OCI-LY1 (cell line): Measurements from ENCODE around the gene MRPS10.
A peak's percentile ranks its signal among the peaks of the same experiment; 100 is the strongest.

ENCODE experiments used
- H2AFZ ChIP-seq: fragments of 200-600 bp; sonication (generic), shearing (Covaris generic); 2 replicates; pipeline ENCODE4 v1.6.0; 2014; ENCODE audit warnings: antibody characterized with exemption, mild to moderate bottlenecking, low read length
- H3F3A ChIP-seq: fragments of 200-600 bp; sonication (generic), shearing (Covaris generic); 2 replicates; pipeline ENCODE4 v1.6.0; 2014; ENCODE audit warnings: mild to moderate bottlenecking, antibody characterized with exemption, low read length, moderate library complexity; ENCODE audit not compliant: insufficient read depth
- H3K27ac ChIP-seq: fragments of 200-600 bp; sonication (generic); 2 replicates; pipeline ENCODE4 v1.5.1; 2014; ENCODE audit warnings: low read length, mixed run types, mild to moderate bottlenecking, low read depth; ENCODE audit not compliant: poor library complexity, severe bottlenecking
- H3K27me3 ChIP-seq: fragments of 200-600 bp; sonication (generic); 2 replicates; pipeline ENCODE4 v1.6.0; 2014; ENCODE audit warnings: antibody characterized with exemption, mild to moderate bottlenecking, low read length, moderate library complexity; ENCODE audit not compliant: insufficient read depth
- H3K36me3 ChIP-seq: fragments of 200-600 bp; sonication (generic); 2 replicates; pipeline ENCODE4 v1.6.1; 2014; ENCODE audit warnings: mild to moderate bottlenecking, antibody characterized with exemption, low read length, moderate library complexity, mixed read lengths; ENCODE audit not compliant: insufficient read depth
- H3K4me1 ChIP-seq: fragments of 200-600 bp; sonication (generic); 2 replicates; pipeline ENCODE4 v1.5.1; 2014; ENCODE audit warnings: mild to moderate bottlenecking, low read length, moderate library complexity; ENCODE audit not compliant: insufficient read depth, severe bottlenecking
- H3K4me2 ChIP-seq: fragments of 200-600 bp; sonication (generic), shearing (Covaris generic); 2 replicates; pipeline ENCODE4 v1.6.1; 2014; ENCODE audit warnings: low read length
- H3K4me3 ChIP-seq: fragments of 200-600 bp; sonication (generic); 2 replicates; pipeline ENCODE4 v1.5.1; 2014; ENCODE audit warnings: low read length, low read depth, mild to moderate bottlenecking, mixed read lengths; ENCODE audit not compliant: poor library complexity, severe bottlenecking
- H3K79me2 ChIP-seq: fragments of 200-600 bp; shearing (Covaris generic); 2 replicates; pipeline ENCODE4 v1.6.1; 2016; ENCODE audit warnings: mixed run types, low read length, mixed read lengths; ENCODE audit not compliant: insufficient read depth
- H3K9ac ChIP-seq: fragments of 200-600 bp; sonication (generic), shearing (Covaris generic); 2 replicates; pipeline ENCODE4 v1.6.1; 2014; ENCODE audit warnings: mild to moderate bottlenecking, low read length, mixed read lengths
- H3K9me2 ChIP-seq: fragments of 200-600 bp; sonication (generic), shearing (Covaris generic); 2 replicates; pipeline ENCODE4 v1.6.1; 2014; ENCODE audit warnings: low read depth, mild to moderate bottlenecking, low read length, mixed read lengths
- H3K9me3 ChIP-seq: fragments of 200-600 bp; shearing (Covaris generic); 2 replicates; pipeline ENCODE4 v1.6.1; 2014; ENCODE audit warnings: low read length, mixed read lengths
- H4K20me1 ChIP-seq: fragments of 200-600 bp; sonication (generic), shearing (Covaris generic); 2 replicates; pipeline ENCODE4 v1.6.0; 2016; ENCODE audit warnings: mild to moderate bottlenecking, low read length; ENCODE audit not compliant: insufficient read depth
- CTCF ChIP-seq: fragments of 200-600 bp; sonication (generic), shearing (Covaris generic); IDR thresholded peaks from 2 replicates; pipeline ENCODE4 v1.5.1; 2017; ENCODE audit warnings: mild to moderate bottlenecking, antibody characterized with exemption, low read length, moderate library complexity, mixed read lengths
- EZH2 ChIP-seq: fragments of 200-600 bp; sonication (generic), shearing (Covaris generic); IDR thresholded peaks from 2 replicates; pipeline ENCODE4 v1.8.0; 2017; ENCODE audit warnings: borderline replicate concordance, mixed run types, mild to moderate bottlenecking, antibody characterized with exemption, low read length, moderate library complexity, mixed read lengths

Gene MRPS10

GRCh38 chr6:42168650-42169049, 49.0 kb downstream of the MRPS10 start:
- Histone ChIP-seq H3K27ac (no peak overlapping the region), H4K20me1 (no peaks in the 10 kb centered on the region), H3K9me2 (no peaks in the 10 kb centered on the region), H3K27me3 (peaks cover 7% of the 10 kb centered on the region; the same call in 1 of the 2 replicates), H3K36me3 (no peaks in the 10 kb centered on the region), H3K9ac (no peak overlapping the region), H3K4me1 (no peaks in the 10 kb centered on the region), H3K4me3 (no peak overlapping the region), H3F3A (no peaks in the 10 kb centered on the region), H3K79me2 (no peaks in the 10 kb centered on the region), H3K4me2 (no peak overlapping the region), H3K9me3 (no peaks in the 10 kb centered on the region), H2AFZ (no peak overlapping the region)
- no peak for TF ChIP-seq EZH2
- no peak for TF ChIP-seq CTCF

GRCh38 chr6:42166444-42167141, 51.1 kb downstream of the MRPS10 start:
- Histone ChIP-seq H3F3A (no peaks in the 10 kb centered on the region), H3K4me2 (no peak overlapping the region), H3K9ac (no peak overlapping the region), H3K4me3 (no peak overlapping the region), H3K27ac (no peak overlapping the region), H3K9me3 (no peaks in the 10 kb centered on the region), H2AFZ (no peak overlapping the region), H3K9me2 (no peaks in the 10 kb centered on the region), H3K4me1 (no peaks in the 10 kb centered on the region), H4K20me1 (no peaks in the 10 kb centered on the region), H3K27me3 (peaks cover 12% of the 10 kb centered on the region), H3K79me2 (no peaks in the 10 kb centered on the region), H3K36me3 (no peaks in the 10 kb centered on the region)
- TF ChIP-seq CTCF (peak; percentile 85), EZH2 (no peak)

- Histone ChIP-seq H3K4me2 (no peak overlapping the region), H2AFZ (no peak overlapping the region)
Measured at GRCh38 chr6:42165016-42165415, 52.6 kb downstream of the MRPS10 start.

More at GRCh38 chr6:42165016-42165415, 52.6 kb downstream of the MRPS10 start:
- Histone ChIP-seq H3F3A (no peaks in the 10 kb centered on the region), H3K4me1 (no peaks in the 10 kb centered on the region), H3K79me2 (no peaks in the 10 kb centered on the region), H3K27me3 (peaks cover 14% of the 10 kb centered on the region), H3K27ac (no peak overlapping the region), H3K4me3 (no peak overlapping the region), H3K9ac (no peak overlapping the region), H3K9me3 (no peaks in the 10 kb centered on the region), H4K20me1 (no peaks in the 10 kb centered on the region), H3K36me3 (no peaks in the 10 kb centered on the region), H3K9me2 (no peaks in the 10 kb centered on the region)
- TF ChIP-seq CTCF: no peak
- TF ChIP-seq EZH2: no peak
